Thoracic aorta (tissue), 2 donors: ENCODE measurements around the gene PAX5. TPM values are rescaled to one million over a fixed set of nuclear protein-coding genes. Genes with fewer than 3 reads are reported as not detected.

Experiments used
- ATAC-seq: fragments of 150-250 bp; one replicate; pipeline ENCODE4 v1.8.0; 2017; ENCODE audit warnings: low read depth; ENCODE audit not compliant: insufficient number of reproducible peaks, low FRiP score
- DNase-seq: peaks from one replicate; pipeline ENCODE4 v3.0.0-alpha.2; 2020; ENCODE audit warnings: low spot score
- H3K27ac ChIP-seq, 2 donors: fragments of 200-600 bp; sonication (generic); 1 replicate in 1 of 2; 2 replicates in 1 of 2; pipeline ENCODE4 v1.5.1; 2016; ENCODE audit warnings: mild to moderate bottlenecking in 2 of 2, moderate library complexity in 2 of 2
- H3K27me3 ChIP-seq: fragments of 200-600 bp; sonication (generic); replicated peaks from 2 replicates; pipeline ENCODE4 v1.6.0; 2016; ENCODE audit warnings: mild to moderate bottlenecking; ENCODE audit not compliant: insufficient read depth
- H3K36me3 ChIP-seq: fragments of 200-600 bp; sonication (generic); one replicate; pipeline ENCODE4 v1.5.1; 2016
- H3K4me1 ChIP-seq, 2 donors: fragments of 200-600 bp; sonication (generic); 1 replicate in 1 of 2; 2 replicates in 1 of 2; pipeline versions ENCODE4 v1.5.1 to v1.6.0; 2016; ENCODE audit warnings: low read depth in 2 of 2, mild to moderate bottlenecking in 1 of 2; ENCODE audit not compliant: control insufficient read depth in 1 of 2
- H3K4me3 ChIP-seq: fragments of 200-600 bp; sonication (generic); 2 replicates; pipeline ENCODE4 v1.5.1; 2016; ENCODE audit warnings: mild to moderate bottlenecking
- H3K9me3 ChIP-seq: fragments of 200-600 bp; sonication (generic); 2 replicates; pipeline ENCODE4 v1.5.1; 2016
- CTCF ChIP-seq: fragments of 200-600 bp; sonication (generic); IDR thresholded peaks from one replicate; pipeline ENCODE4 v1.5.1; 2019; ENCODE audit warnings: antibody characterized with exemption
- total RNA-seq, 2 donors: library from RNA; depleted of rRNA; stranded (reverse); fragments of >200 nt; gene quantifications; one replicate each; pipeline versions ENCODE4 v1.1.0 to v1.2.3, GENCODE V29; 2016

Gene PAX5
- total RNA-seq, 2 donors from 2014 or later: 0.21 TPM; not detected in 1

- no peak for DNase-seq
These were observed 83.7 kb downstream of the PAX5 start for GRCh38 chr9:36950389-36950788.

DNA sequence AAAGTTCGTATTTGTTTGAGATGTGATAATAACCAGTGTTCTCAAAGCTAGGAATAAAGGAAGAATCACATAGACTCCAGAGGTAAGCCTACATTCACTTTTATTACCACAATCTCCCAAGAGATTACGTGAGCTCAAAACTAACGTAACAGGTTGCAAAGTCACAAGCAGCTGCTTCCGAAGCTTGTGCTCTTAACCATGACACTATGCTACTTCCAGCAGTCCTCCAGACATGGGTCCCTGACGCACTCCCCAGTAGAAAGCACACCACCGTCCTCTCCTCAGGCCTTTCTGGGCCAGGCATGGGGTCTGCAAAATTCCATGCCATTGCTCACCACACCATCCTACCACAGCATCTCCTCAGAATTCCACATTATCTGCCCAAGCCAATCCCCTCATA is 84.6 kb downstream of the PAX5 start:
- Histone ChIP-seq H3K4me3 (no peak overlapping the region), H3K4me1 (no peaks in the 10 kb centered on the region), H3K27me3 (no peaks in the 10 kb centered on the region), H3K36me3 (no peaks in the 10 kb centered on the region), H3K9me3 (no peaks in the 10 kb centered on the region), H3K27ac (no peak overlapping the region)
- ATAC-seq (no peak), DNase-seq (no peak)
- TF ChIP-seq CTCF: no peak

More at GRCh38 chr9:36950389-36950788, 83.7 kb downstream of the PAX5 start:
- H3K36me3 ChIP-seq: no peaks in the 10 kb centered on the region
- no peak overlapping the region for H3K27ac ChIP-seq
- no peak overlapping the region for H3K4me3 ChIP-seq
- ATAC-seq: no peak
- TF ChIP-seq CTCF: no peak
- no peaks in the 10 kb centered on the region for H3K4me1 ChIP-seq
- no peaks in the 10 kb centered on the region for H3K9me3 ChIP-seq
- no peaks in the 10 kb centered on the region for H3K27me3 ChIP-seq

- Histone ChIP-seq H3K4me3 (no peak overlapping the region), H3K9me3 (no peaks in the 10 kb centered on the region), H3K27ac (no peak overlapping the region), H3K36me3 (no peaks in the 10 kb centered on the region), H3K27me3 (no peaks in the 10 kb centered on the region), H3K4me1 (no peaks in the 10 kb centered on the region)
- ATAC-seq (no peak), DNase-seq (no peak)
- no peak for TF ChIP-seq CTCF
These were observed 86.0 kb downstream of the PAX5 start for GRCh38 chr9:36948051-36948450.

GRCh38 chr9:36946653-36947052 is 87.4 kb downstream of the PAX5 start:
- Histone ChIP-seq H3K4me3 (no peak overlapping the region), H3K27me3 (no peaks in the 10 kb centered on the region), H3K36me3 (no peaks in the 10 kb centered on the region), H3K9me3 (no peaks in the 10 kb centered on the region), H3K4me1 (no peaks in the 10 kb centered on the region), H3K27ac (no peak overlapping the region)
- DNase-seq (no peak), ATAC-seq (no peak)
- TF ChIP-seq CTCF: no peak

- H3K4me3 ChIP-seq: no peak overlapping the region
- no peaks in the 10 kb centered on the region for H3K36me3 ChIP-seq
- no peak for TF ChIP-seq CTCF
- ATAC-seq (no peak), DNase-seq (no peak)
- H3K27ac ChIP-seq: no peak overlapping the region
- H3K9me3 ChIP-seq: no peaks in the 10 kb centered on the region
- no peaks in the 10 kb centered on the region for H3K27me3 ChIP-seq
- H3K4me1 ChIP-seq: no peaks in the 10 kb centered on the region
These were observed 88.1 kb downstream of the PAX5 start for GRCh38 chr9:36945999-36946398.
